Measurements from ENCODE around the gene ARID2. TPM values are rescaled to one million over a fixed set of nuclear protein-coding genes. Genes with fewer than 3 reads are reported as not detected.

ARID2 gene
- total RNA-seq, 1 experiment from 2014 or later, result 17.5 TPM

- Mint-ChIP-seq H3K4me1 (ENCODE audit: low read depth, unreplicated experiment) (no peaks in the 10 kb centered on the region), H3K9me3 (ENCODE audit: low read depth, unreplicated experiment) (no peaks in the 10 kb centered on the region), H3K27ac (ENCODE audit: unreplicated experiment) (no peak overlapping the region), H3K27me3 (ENCODE audit: unreplicated experiment) (no peaks in the 10 kb centered on the region), H3K4me3 (ENCODE audit: low read depth, unreplicated experiment) (no peak overlapping the region), H3K36me3 (ENCODE audit: insufficient read depth, unreplicated experiment) (no peaks in the 10 kb centered on the region)
- intact Hi-C loops (cut with micrococcal nuclease; ENCODE audit: unreplicated experiment), result no loop called here
- no peak for DNase-seq
- BruUV-seq (replicated peaks), result no TSS peak
- TF ChIP-seq CTCF (IDR thresholded peaks at IDR 0.05; ENCODE audit: unreplicated experiment), result no peak
- CTCF ChIA-PET, result no interaction called here
Measured at GRCh38 chr12:45742590-45742989, 13.1 kb downstream of the ARID2 start.

GRCh38 chr12:45743247-45743646 lies 13.7 kb downstream of the ARID2 start:
- Mint-ChIP-seq H3K27me3 (ENCODE audit: unreplicated experiment) (no peaks in the 10 kb centered on the region), H3K36me3 (ENCODE audit: insufficient read depth, unreplicated experiment) (no peaks in the 10 kb centered on the region), H3K4me3 (ENCODE audit: low read depth, unreplicated experiment) (no peak overlapping the region), H3K27ac (ENCODE audit: unreplicated experiment) (no peak overlapping the region), H3K4me1 (ENCODE audit: low read depth, unreplicated experiment) (no peaks in the 10 kb centered on the region), H3K9me3 (ENCODE audit: low read depth, unreplicated experiment) (no peaks in the 10 kb centered on the region)
- intact Hi-C loops (cut with micrococcal nuclease; ENCODE audit: unreplicated experiment), result no loop called here
- CTCF ChIA-PET, result no interaction called here
- DNase-seq, result no peak
- no TSS peak for BruUV-seq (replicated peaks)
- TF ChIP-seq CTCF (IDR thresholded peaks at IDR 0.05; ENCODE audit: unreplicated experiment), result no peak

- CTCF ChIA-PET, result interaction anchor here (0.7 kb wide), 3 partner anchors 22 to 492 kb away, joined by 3 to 8 read pairs (median 4); no protein-coding TSS in a partner anchor
- H3K27ac Mint-ChIP-seq (ENCODE audit: unreplicated experiment), result no peak overlapping the region
Measured at GRCh38 chr12:45745861-45746277, 16.4 kb downstream of the ARID2 start.

GRCh38 chr12:45756666-45757065 lies 27.2 kb downstream of the ARID2 start:
- Mint-ChIP-seq H3K9me3 (ENCODE audit: low read depth, unreplicated experiment) (no peaks in the 10 kb centered on the region), H3K4me3 (ENCODE audit: low read depth, unreplicated experiment) (no peak overlapping the region), H3K36me3 (ENCODE audit: insufficient read depth, unreplicated experiment) (no peaks in the 10 kb centered on the region), H3K4me1 (ENCODE audit: low read depth, unreplicated experiment) (peaks cover 11% of the 10 kb centered on the region), H3K27ac (ENCODE audit: unreplicated experiment) (no peak overlapping the region), H3K27me3 (ENCODE audit: unreplicated experiment) (no peaks in the 10 kb centered on the region)
- BruUV-seq (replicated peaks), result no TSS peak
- CTCF ChIA-PET, result no interaction called here
- no peak for DNase-seq
- intact Hi-C loops (cut with micrococcal nuclease; ENCODE audit: unreplicated experiment), result no loop called here
- no peak for TF ChIP-seq CTCF (IDR thresholded peaks at IDR 0.05; ENCODE audit: unreplicated experiment)

More at GRCh38 chr12:45745861-45746277, 16.4 kb downstream of the ARID2 start:
- no peaks in the 10 kb centered on the region for H3K27me3 Mint-ChIP-seq (ENCODE audit: unreplicated experiment)
- H3K4me3 Mint-ChIP-seq (ENCODE audit: low read depth, unreplicated experiment), result no peak overlapping the region
- DNase-seq, result no peak
- H3K4me1 Mint-ChIP-seq (ENCODE audit: low read depth, unreplicated experiment), result no peaks in the 10 kb centered on the region
- TF ChIP-seq CTCF (IDR thresholded peaks at IDR 0.05; ENCODE audit: unreplicated experiment), result no peak
- no TSS peak for BruUV-seq (replicated peaks)
- no peaks in the 10 kb centered on the region for H3K9me3 Mint-ChIP-seq (ENCODE audit: low read depth, unreplicated experiment)
- H3K36me3 Mint-ChIP-seq (ENCODE audit: insufficient read depth, unreplicated experiment), result no peaks in the 10 kb centered on the region
- intact Hi-C loops (cut with micrococcal nuclease; ENCODE audit: unreplicated experiment), result loop anchor here (1.0 to 5.0 kb wide), 2 partner anchors 199 to 615 kb away; no protein-coding TSS in a partner anchor
